ENCODE results near the gene OOSP3.
A peak's percentile ranks its signal among the peaks of the same experiment; 100 is the strongest.
"Not testable (repeated sequence)": the region's sequence is repeated elsewhere in the genome, so short reads cannot be mapped to it uniquely, and the experiment has no call there.

OOSP3 gene

GRCh38 chr11:59846556-59846955 lies 32.0 kb upstream of the OOSP3 start:
- DNase-seq (ENCODE audit: low read depth in 2 of 2): no peak

DNA sequence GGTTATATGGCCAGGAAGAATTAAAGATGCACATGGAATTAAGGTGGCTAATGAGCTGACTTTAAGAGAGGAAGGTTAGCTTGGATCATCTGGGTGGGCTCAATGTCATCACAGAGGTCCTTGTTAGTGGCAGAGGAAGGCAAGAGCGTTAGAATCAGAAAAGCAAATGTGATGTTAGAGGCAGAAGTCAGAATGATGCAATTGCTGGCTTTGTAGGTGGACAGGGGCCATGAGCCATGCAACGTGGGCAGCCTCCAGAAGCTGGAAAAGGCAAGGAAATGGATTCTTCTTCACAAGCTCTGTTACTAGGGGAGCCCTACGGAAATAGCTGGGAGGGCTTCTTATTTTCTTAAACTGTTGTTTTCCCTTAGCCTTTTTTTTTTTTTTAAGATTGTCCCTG lies 31.0 kb upstream of the OOSP3 start:
- no peak overlapping the region for H3K4me3 ChIP-seq (replicated peaks in 1 of 2; ENCODE audit: low read depth in 2 of 2, low read length in 2 of 2)
- DNase-seq (ENCODE audit: low read depth in 2 of 2): no peak
- TF ChIP-seq, protein P1, sequence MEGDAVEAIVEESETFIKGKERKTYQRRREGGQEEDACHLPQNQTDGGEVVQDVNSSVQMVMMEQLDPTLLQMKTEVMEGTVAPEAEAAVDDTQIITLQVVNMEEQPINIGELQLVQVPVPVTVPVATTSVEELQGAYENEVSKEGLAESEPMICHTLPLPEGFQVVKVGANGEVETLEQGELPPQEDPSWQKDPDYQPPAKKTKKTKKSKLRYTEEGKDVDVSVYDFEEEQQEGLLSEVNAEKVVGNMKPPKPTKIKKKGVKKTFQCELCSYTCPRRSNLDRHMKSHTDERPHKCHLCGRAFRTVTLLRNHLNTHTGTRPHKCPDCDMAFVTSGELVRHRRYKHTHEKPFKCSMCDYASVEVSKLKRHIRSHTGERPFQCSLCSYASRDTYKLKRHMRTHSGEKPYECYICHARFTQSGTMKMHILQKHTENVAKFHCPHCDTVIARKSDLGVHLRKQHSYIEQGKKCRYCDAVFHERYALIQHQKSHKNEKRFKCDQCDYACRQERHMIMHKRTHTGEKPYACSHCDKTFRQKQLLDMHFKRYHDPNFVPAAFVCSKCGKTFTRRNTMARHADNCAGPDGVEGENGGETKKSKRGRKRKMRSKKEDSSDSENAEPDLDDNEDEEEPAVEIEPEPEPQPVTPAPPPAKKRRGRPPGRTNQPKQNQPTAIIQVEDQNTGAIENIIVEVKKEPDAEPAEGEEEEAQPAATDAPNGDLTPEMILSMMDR (IDR thresholded peaks at IDR 0.05; ENCODE audit: low read depth, low read length): no peak

More at GRCh38 chr11:59846556-59846955, 32.0 kb upstream of the OOSP3 start:
- no peak overlapping the region for H3K4me3 ChIP-seq (replicated peaks in 1 of 2; ENCODE audit: low read depth in 2 of 2, low read length in 2 of 2)
- TF ChIP-seq, protein P1 (IDR thresholded peaks at IDR 0.05; ENCODE audit: low read depth, low read length): no peak

DNA sequence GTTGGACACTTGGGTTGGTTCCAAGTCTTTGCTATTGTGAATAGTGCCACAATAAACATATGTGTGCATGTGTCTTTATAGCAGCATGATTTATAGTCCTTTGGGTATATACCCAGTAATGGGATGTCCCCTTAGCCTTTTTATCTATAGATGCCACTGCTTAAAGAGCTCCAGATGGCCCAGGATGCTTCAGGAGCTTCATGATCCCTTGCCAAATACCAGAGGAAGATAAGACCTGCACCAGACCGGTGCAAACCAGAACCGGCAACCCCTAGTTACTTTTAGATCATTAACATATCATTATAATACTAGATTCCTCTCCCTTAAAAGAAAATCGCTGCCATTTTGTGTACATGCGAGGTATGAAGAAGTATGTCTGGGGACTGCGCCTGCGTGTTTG lies 30.1 kb upstream of the OOSP3 start:
- DNase-seq (ENCODE audit: low read depth in 2 of 2); H3K4me3 ChIP-seq (replicated peaks in 1 of 2; ENCODE audit: low read depth in 2 of 2, low read length in 2 of 2): not testable (repeated sequence)

- TF ChIP-seq, protein P1 (IDR thresholded peaks at IDR 0.05; ENCODE audit: low read depth, low read length): no peak
- H3K4me3 ChIP-seq (replicated peaks in 1 of 2; ENCODE audit: low read depth in 2 of 2, low read length in 2 of 2): no peak overlapping the region
- DNase-seq (ENCODE audit: low read depth in 2 of 2): no peak
These were observed 29.5 kb upstream of the OOSP3 start for GRCh38 chr11:59849129-59849528.

GRCh38 chr11:59849551-59849950 lies 29.0 kb upstream of the OOSP3 start:
- DNase-seq (ENCODE audit: low read depth in 2 of 2); H3K4me3 ChIP-seq (replicated peaks in 1 of 2; ENCODE audit: low read depth in 2 of 2, low read length in 2 of 2): not testable (repeated sequence)

- H3K4me3 ChIP-seq (replicated peaks in 1 of 2; ENCODE audit: low read depth in 2 of 2, low read length in 2 of 2); DNase-seq (ENCODE audit: low read depth in 2 of 2): not testable (repeated sequence)
These were observed 27.2 kb upstream of the OOSP3 start for GRCh38 chr11:59851416-59851815.

DNA sequence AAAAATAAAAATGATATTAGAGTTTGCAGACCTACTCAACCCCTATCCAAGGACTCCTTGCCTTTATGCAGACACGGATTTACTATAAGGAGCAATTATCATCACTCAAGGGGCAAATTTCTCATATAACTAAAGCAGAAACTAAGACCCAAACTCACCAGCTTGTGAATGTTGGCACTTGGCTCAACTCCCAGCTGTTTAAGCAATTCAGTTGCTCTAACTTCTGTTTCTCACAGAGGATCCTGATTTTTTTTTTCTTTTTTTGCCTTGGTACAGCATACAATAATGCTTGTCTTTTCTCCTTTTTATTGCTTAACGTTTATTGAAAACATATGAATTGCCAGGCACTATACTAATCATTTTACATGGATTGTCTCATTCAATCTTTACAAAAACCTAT lies 23.7 kb upstream of the OOSP3 start:
- TF ChIP-seq, protein P1 (IDR thresholded peaks at IDR 0.05; ENCODE audit: low read depth, low read length): no peak
- no peak overlapping the region for H3K4me3 ChIP-seq (replicated peaks in 1 of 2; ENCODE audit: low read depth in 2 of 2, low read length in 2 of 2)
- no peak for DNase-seq (ENCODE audit: low read depth in 2 of 2)

GRCh38 chr11:59857439-59858434 lies 20.8 kb upstream of the OOSP3 start:
- peak in 1 of 2 donors; percentile 45 for DNase-seq (ENCODE audit: low read depth in 2 of 2)
- TF ChIP-seq, protein P1 (IDR thresholded peaks at IDR 0.05; ENCODE audit: low read depth, low read length): no peak

More at GRCh38 chr11:59857439-59858434, 20.8 kb upstream of the OOSP3 start:
- H3K4me3 ChIP-seq (replicated peaks in 1 of 2; ENCODE audit: low read depth in 2 of 2, low read length in 2 of 2): no peak overlapping the region

Measured in cardiac fibroblast (primary cell).